Measurements from ENCODE around the gene CD44.

Gene CD44

DNA sequence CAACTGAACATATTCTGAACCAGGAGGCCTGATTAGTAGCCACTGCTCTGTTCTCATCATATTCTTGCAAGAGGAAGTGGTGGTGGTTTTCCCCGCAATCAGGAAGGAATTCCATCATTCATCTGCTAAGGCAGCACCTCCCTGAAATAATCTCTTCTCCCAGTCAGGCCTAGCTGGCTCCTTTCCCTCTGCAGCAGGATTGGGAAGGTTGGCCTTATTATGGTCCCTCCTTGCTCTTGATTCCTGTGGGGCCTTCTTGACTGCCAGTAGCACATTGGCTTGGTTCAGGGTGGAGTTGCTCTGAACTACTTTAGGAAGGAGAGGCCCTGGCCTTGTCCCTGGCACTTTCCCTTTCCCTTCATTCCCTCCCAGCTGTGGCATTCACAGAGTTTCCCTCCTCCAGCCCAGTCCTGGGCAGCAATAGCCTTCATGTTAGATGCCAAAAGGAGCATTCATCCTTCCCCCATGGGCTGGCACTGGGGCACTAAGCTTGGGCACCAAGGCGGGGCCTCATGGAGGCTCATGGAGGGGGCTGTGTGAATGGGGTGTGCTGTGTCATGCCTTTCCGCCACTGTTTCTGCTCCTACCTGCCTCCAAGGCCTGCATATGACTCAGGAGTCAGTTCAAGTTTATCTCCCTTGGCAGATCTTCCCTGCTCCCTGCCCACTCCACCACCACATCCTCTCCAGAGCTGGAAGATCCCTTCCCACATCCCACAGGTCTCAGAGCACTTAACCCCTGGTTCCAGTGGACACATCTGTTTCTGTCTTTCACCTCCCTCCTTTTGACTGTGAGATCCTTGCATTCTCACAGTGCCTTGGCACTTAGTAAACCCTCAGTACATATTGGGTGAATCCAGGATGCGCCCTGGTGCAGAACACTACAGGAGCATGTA is 27.6 kb upstream of the CD44 start:
- ATAC-seq (ENCODE audit: low read depth) (peak; percentile 87), DNase-seq (ENCODE audit: low spot score) (peak; percentile 75)
- H3K4me1 ChIP-seq (ENCODE audit: insufficient read depth, poor library complexity, severe bottlenecking): peaks cover 31% of the 10 kb centered on the region
- no peaks in the 10 kb centered on the region for H3K27me3 ChIP-seq (ENCODE audit: insufficient read depth, poor library complexity, severe bottlenecking)
- TF ChIP-seq, protein P1, sequence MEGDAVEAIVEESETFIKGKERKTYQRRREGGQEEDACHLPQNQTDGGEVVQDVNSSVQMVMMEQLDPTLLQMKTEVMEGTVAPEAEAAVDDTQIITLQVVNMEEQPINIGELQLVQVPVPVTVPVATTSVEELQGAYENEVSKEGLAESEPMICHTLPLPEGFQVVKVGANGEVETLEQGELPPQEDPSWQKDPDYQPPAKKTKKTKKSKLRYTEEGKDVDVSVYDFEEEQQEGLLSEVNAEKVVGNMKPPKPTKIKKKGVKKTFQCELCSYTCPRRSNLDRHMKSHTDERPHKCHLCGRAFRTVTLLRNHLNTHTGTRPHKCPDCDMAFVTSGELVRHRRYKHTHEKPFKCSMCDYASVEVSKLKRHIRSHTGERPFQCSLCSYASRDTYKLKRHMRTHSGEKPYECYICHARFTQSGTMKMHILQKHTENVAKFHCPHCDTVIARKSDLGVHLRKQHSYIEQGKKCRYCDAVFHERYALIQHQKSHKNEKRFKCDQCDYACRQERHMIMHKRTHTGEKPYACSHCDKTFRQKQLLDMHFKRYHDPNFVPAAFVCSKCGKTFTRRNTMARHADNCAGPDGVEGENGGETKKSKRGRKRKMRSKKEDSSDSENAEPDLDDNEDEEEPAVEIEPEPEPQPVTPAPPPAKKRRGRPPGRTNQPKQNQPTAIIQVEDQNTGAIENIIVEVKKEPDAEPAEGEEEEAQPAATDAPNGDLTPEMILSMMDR (IDR thresholded peaks at IDR 0.05; ENCODE audit: poor library complexity, severe bottlenecking): no peak
- no peak overlapping the region for H3K4me3 ChIP-seq (ENCODE audit: severe bottlenecking)
- no peaks in the 10 kb centered on the region for H3K9me3 ChIP-seq (ENCODE audit: severe bottlenecking)
- no peaks in the 10 kb centered on the region for H3K36me3 ChIP-seq (ENCODE audit: low read depth)
- H3K27ac ChIP-seq (ENCODE audit: poor library complexity, severe bottlenecking): peak overlapping the region; percentile 80

DNA sequence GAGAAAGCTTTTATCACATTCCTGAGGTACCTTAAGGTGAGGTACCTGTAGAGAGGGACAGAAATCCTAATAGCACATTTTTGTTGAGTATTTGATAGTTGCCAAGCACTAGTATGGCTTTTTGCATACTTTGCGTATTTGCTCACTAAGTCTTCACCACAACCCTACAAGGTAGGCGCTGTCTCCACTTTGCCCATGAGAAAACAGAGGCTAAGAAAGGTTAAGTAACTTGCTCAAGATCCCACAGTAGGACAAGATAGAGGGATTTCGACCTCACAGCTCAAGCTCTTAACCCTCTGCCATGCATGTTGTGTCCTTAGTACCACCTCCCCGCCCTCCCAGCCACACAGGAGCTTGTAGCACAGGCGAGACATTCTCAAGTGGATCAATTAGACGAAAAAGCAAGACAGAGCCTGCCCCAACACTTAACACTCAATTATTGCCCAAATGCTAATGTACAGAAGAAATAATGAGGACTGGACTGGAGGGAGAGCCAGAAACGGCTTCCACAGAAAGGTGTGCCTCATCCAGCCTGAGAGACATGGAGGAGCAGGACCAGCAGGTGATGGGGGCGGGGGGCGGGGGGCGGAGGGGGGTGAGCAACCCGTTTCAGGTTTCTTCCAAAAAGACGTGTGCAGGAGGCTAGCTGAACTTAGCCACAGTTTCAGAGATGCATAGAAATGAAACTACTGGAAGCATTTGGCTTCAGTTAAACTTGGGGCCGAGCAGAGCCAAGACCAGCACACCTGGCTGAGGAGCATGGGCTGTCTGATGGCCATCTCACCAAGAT is 26.7 kb upstream of the CD44 start:
- Histone ChIP-seq H3K27ac (ENCODE audit: poor library complexity, severe bottlenecking) (peak overlapping the region; percentile 80), H3K4me3 (ENCODE audit: severe bottlenecking) (no peak overlapping the region), H3K27me3 (ENCODE audit: insufficient read depth, poor library complexity, severe bottlenecking) (no peaks in the 10 kb centered on the region), H3K9me3 (ENCODE audit: severe bottlenecking) (no peaks in the 10 kb centered on the region), H3K4me1 (ENCODE audit: insufficient read depth, poor library complexity, severe bottlenecking) (peaks cover 31% of the 10 kb centered on the region), H3K36me3 (ENCODE audit: low read depth) (no peaks in the 10 kb centered on the region)
- DNase-seq (ENCODE audit: low spot score): no peak
- ATAC-seq (ENCODE audit: low read depth): no peak; the same call in 1 of the 3 replicates
- TF ChIP-seq, protein P1 (IDR thresholded peaks at IDR 0.05; ENCODE audit: poor library complexity, severe bottlenecking): no peak

DNA sequence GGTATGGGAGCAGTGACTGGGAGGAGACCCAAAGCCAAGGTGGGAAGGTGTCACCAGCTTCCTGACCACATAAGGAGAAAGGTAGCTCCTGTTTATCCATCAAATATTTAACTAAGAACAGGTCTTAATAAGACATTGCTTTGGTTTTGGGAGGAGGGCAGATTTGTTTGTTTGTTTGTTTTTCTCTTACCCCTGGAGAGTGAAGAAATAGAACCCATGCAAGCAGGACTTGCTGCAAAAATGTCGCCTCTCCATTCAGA is 26.2 kb upstream of the CD44 start:
- Histone ChIP-seq H3K4me1 (ENCODE audit: insufficient read depth, poor library complexity, severe bottlenecking) (peaks cover 31% of the 10 kb centered on the region), H3K27ac (ENCODE audit: poor library complexity, severe bottlenecking) (peak overlapping the region; percentile 80), H3K9me3 (ENCODE audit: severe bottlenecking) (no peaks in the 10 kb centered on the region), H3K4me3 (ENCODE audit: severe bottlenecking) (no peak overlapping the region), H3K36me3 (ENCODE audit: low read depth) (no peaks in the 10 kb centered on the region), H3K27me3 (ENCODE audit: insufficient read depth, poor library complexity, severe bottlenecking) (no peaks in the 10 kb centered on the region)
- TF ChIP-seq, protein P1 (IDR thresholded peaks at IDR 0.05; ENCODE audit: poor library complexity, severe bottlenecking): no peak
- ATAC-seq (ENCODE audit: low read depth) (no peak), DNase-seq (ENCODE audit: low spot score) (no peak)

DNA sequence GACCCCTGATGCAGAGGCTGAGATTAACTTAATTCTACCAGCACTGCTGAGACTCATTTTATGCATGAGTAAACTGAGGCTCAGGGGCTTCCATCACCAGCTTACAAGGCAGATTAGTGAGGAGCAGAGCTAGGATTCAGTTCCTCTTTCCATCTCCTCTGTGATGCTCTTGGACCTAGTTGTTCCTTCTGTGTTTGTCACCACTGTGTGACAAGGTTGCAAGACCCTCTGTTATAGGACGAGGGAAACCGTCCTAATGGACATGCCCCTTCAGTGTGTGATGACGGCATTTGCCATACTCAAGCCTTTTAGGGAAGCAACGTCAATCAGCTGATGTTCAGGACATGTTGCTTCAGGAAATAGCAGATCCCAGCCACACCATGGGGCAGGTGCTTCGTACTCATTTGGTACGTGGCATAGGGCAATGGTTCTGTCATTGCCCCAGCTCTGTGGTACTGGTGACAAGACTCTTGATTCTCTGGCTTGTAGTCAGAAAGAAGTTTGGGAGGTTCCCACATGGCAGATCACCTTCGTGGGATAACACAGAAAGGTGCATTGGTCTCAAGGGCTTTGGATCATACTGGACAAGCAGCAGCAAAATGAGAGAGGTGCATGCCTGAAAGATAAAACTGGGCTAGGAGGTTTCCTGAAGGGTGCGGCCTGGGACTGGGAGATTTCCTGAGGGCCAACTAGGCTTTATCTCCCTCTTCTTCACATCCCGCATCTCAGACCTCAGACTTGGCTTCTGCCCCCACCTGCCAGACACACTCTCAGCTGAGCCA is 23.9 kb upstream of the CD44 start:
- no peaks in the 10 kb centered on the region for H3K36me3 ChIP-seq (ENCODE audit: low read depth)
- DNase-seq (ENCODE audit: low spot score) (no peak), ATAC-seq (ENCODE audit: low read depth) (peak; percentile 21)
- TF ChIP-seq, protein P1 (IDR thresholded peaks at IDR 0.05; ENCODE audit: poor library complexity, severe bottlenecking): no peak
- H3K4me3 ChIP-seq (ENCODE audit: severe bottlenecking): no peak overlapping the region
- peaks cover 31% of the 10 kb centered on the region for H3K4me1 ChIP-seq (ENCODE audit: insufficient read depth, poor library complexity, severe bottlenecking)
- H3K9me3 ChIP-seq (ENCODE audit: severe bottlenecking): no peaks in the 10 kb centered on the region
- H3K27me3 ChIP-seq (ENCODE audit: insufficient read depth, poor library complexity, severe bottlenecking): no peaks in the 10 kb centered on the region
- peak overlapping the region; percentile 70 for H3K27ac ChIP-seq (ENCODE audit: poor library complexity, severe bottlenecking)

Measured in RWPE2 (cell line).